GM18520 (cell line): ENCODE data around the gene LAMTOR2.
"Not testable (repeated sequence)": the region's sequence is repeated elsewhere in the genome, so short reads cannot be mapped to it uniquely, and the experiment has no call there.

Source experiments
- ATAC-seq: cut with Tn5 transposase; IDR thresholded peaks from one replicate; pipeline ENCODE4 v1.9.1; 2021; ENCODE audit not compliant: unreplicated experiment

The LAMTOR2 gene

GRCh38 chr1:156054500-156055280 is at the start of gene LAMTOR2:
Gene LAMTOR2 (plus strand): TSS chr1:156054782. CDS start chr1:156054890, 108 bp downstream.
- ATAC-seq = peak; percentile 59

DNA sequence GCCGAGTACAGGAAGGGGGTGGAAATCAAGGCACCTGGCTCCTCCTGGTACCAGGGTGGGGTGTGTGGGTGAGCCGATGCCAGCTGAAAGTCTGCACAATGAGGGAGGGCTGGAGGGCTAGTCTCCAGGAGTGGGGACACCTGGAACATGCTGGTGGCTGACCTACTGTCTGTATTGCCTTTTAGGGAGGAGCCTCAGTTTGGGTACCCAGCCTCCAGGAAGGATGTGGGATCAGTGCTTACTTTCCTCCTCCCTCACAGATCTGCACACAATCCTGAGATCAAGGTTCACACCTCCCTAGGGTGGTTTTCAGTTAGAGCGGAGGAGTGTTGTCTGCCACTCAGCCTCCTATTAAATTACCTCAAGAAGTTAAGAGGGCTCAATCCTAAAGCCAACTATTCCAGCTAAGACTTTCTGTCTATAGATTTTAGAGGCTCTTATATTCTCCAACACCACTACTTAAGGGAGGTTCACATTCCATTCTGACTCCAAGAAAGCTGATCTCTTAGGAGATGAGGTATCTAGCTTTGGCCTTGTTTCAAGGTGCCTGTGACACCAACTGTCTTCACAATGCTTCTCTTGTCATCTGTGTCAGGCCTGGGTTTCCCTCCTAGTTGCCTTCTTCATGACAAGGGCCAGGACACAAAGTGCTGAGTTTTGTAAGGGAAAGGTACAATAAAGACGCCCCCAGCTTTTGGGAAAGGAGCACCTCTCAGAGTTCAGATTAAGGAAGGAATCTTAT is 49.6 kb upstream of the LAMTOR2 start:
- no peak for ATAC-seq

- ATAC-seq = no peak
Measured at GRCh38 chr1:156006666-156007376, 47.8 kb upstream of the LAMTOR2 start.

DNA sequence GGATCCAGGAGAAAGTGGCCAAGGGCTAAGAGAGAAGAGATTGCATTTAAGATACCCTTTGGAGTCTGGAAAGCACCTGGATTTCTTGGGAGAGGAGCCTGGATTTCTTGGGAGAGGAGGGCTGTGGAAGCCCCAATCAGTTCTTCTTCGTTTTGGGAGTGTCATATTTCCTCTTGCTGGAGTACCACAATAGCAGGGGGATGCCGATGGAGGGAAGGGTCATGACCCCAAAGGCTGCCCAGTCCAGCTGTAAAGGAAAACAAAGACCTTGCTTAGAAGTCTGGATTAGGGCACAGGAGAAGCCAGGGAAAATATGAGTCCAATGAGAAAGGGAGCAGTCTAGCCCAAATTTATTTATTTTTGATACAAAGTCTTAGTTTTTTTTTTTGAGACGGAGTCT is 45.2 kb upstream of the LAMTOR2 start:
- no peak for ATAC-seq

DNA sequence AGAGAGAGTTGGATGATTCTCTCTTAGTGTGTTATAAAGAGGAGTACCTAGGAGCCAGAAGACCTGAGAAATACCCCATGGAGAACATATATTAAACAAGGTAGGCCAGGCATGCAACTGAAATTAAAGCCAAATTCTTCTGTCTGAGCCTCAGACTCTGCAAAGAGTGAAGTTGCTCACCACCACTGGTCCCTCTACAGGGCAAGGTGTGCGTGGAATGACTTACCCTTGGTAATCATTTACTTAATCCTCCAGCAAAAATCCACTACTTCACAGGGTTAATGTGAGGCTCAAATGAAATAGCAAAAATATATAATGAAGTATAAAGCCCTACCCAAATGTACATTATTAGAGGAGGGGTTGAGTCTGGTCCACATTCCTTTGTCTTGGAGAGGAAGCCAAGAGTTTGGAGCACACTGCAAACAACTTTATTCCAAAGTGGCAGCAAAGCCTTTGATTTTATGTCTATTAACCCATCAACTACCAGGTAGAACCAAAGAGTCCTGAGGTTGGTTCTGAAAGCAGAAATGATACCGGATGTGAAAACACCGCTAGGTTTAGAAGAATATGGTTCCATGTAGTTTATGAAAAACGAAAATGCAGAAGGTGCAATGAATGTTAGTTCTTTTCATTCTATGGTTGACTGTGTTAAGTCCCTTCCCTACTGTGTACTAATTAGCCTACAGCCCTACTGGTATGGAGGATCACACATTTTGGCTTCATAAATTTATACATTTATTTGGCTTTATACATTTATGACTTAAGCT is 42.3 kb upstream of the LAMTOR2 start:
- peak; percentile 72 for ATAC-seq

DNA sequence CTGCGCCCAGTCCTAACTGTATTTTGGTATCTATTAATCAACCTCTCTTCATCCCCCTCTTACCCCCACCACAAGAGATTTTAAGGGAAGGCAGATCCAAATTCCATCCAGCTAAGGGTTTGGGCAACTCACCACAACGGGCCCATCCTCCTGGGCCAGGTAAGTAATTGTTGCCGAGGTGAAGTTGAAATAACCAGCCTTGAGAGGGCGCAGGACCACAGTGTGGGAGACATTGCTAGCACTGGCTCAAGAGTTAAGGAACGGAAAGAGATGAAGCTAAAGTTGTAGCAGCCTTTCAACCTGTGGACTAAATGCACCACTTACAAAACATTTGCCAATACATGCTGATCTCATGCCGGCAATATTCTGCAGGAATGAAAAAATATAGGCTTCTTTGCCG is 39.8 kb upstream of the LAMTOR2 start:
- no peak for ATAC-seq

DNA sequence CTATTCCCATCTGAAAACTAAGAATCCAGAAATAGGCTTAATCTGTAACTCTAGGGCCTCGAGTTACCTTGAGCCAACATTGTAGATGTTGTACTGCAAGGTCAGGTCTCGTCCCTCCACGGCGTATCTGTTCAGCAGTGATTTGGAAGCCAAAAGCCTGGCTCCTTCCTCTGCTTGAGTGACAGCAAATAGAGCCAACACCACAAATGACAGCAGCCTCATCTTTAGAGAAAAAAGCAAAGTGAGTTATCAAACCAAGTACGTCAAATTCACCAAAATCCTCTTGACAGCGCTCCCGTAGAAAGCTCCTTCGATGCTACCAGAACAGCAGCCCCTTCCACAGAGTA is 34.7 kb upstream of the LAMTOR2 start:
- ATAC-seq = no peak

- ATAC-seq = peak; percentile 93
Measured at GRCh38 chr1:156020293-156021092, 34.1 kb upstream of the LAMTOR2 start, which contains the start of gene SSR2. Gene SSR2 (minus strand): TSS chr1:156020951. CDS start chr1:156020167, 784 bp downstream.

DNA sequence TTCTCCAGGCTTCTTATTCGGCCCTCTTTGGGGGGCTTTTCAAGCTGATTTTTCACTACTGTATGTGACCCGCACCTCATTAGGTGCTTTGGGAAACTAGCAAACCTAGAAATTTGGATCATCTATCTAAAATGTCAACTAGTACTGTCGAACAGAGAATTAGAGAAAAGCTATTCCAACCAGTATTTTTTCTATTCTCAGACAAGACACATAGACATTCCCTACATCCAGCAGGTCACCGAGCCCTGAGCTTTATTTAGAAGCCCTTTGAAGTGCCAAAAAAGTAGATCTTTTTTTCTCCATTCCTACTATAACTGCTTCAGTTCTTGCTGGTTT is 33.5 kb upstream of the LAMTOR2 start:
- ATAC-seq = no peak

- no peak for ATAC-seq
Measured at GRCh38 chr1:156021954-156022353, 32.6 kb upstream of the LAMTOR2 start.

DNA sequence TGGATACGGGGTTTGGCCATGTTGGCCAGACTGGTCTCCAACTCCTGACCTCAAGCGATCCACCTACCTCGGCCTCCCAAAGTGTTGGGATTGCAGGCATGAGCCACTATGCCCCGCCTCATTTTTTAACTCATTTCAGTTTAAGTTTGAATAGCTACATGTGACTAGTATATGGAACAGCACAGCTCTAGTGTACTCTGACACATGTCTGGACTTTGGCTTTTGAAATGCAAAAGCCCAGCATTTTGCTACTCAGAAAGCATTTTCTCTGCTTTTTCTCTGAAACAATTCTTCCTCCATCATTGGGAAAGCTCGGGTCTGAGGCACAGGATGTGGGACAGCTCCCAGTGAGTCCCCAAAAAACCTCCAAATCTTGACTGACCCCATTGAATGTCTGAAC is 29.8 kb upstream of the LAMTOR2 start:
- ATAC-seq = no peak

DNA sequence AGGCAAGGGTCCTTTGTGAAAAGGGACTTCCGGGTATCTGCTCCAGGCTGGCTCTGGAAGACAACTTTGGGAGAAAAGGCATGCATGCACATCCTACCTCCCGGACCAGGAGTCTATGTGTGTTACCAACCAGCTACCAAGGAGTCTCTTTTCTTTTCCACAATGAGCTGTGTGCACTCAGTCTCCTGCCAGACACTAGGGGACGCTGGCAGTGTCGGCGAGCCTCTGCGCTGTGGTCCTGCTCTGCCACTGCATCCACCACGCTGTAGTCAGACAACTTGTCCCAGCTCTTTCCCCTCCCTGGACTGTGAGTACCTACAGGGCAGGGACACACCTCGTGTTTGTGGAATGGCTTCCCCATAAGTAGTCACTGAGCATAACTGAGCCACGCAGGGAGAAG is 28.7 kb upstream of the LAMTOR2 start:
- ATAC-seq = no peak

DNA sequence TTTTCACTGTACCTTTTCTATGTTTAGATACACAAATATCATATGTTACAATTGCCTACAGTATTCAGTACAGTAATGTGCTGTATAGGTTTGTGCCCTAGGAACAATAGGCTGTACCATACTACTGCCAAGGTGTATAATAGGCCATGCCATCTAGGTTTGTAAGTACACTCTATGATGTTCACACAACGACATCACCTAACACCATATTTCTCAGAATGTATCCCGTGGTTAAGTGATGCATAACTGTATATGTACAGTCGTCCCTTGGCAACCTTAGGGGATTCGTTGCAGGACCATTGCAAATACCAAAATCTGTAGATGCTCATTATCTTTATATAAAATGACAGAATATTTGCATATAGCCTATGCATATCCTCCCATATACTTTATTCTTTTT is 28.0 kb upstream of the LAMTOR2 start:
- ATAC-seq = no peak

GRCh38 chr1:156033011-156033410 is 21.6 kb upstream of the LAMTOR2 start:
- ATAC-seq = no peak

DNA sequence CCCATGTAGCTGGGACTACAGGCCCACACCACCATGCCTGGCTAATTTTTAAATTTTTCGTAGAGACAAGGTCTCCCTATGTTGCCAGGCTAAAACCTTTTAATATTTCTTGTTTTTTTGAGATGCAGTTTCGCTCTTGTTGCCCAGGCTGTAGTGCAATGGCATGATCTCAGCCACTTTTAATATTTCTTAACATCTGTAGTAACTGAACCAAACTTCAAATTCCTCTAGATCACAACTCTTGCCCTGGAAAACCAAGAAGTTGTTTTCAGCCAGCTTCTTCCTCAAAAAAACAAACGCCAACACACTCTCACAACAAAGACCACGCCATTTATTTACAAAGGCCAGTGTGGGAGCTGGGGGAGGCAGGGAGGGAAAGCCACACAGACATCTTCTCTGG is 19.6 kb upstream of the LAMTOR2 start:
- not testable (repeated sequence) for ATAC-seq

GRCh38 chr1:156042828-156043227 is 11.8 kb upstream of the LAMTOR2 start:
- ATAC-seq = no peak

- ATAC-seq = no peak
Measured at GRCh38 chr1:156045076-156045475, 9.5 kb upstream of the LAMTOR2 start.

DNA sequence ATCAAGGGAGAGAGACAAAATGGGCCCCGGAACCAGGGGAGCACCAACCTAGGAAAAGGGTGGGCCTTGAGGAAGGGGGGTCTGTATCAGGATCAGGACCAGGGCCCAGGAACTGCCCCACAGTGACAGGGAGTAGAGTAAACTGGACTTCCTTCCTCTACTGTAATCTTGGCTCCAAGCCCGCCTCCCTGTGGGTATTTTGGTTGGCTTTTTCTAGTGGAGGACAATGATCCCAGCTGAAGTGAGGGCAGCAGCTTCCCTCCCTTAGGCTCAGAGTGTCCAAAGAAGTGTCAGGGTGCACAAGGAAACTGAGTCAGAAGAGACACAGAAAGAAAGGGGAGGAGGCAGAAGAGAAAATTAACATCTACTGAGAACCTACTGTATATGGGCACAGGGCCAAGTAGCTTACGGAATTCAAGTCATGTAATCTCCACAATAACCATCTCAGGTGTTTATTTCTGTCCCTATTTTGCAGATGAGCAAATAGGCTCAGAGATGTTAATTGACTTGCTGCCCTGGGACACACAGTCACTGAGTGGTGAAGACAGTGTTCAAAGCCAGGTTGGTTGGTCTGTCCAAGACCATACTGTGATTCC is 5.8 kb upstream of the LAMTOR2 start:
- ATAC-seq = no peak

DNA sequence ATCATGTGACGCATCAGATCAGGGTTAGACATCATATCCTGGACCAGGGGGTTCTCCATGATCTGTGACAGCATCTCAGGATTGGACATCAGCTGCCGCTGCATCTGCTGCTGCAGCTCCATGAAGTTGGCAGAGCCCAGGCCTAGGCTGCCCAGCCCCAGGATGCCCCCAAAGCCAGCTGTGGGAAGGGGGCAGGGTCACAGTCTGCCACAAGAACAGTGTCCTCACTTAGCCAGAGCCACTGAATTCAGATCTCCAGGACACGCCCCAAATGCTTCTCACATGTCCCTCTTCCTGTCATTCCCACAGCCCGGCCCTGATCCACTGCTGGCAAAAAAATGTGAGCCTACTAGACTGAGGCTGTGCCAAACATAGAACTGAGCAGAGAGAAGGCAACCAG is 4.2 kb upstream of the LAMTOR2 start:
- no peak for ATAC-seq
